A549 (cell line): ENCODE data around the gene MLX.

Experiments used
- BHLHE40 ChIP-seq: IDR thresholded peaks from 2 replicates; pipeline ENCODE4 v1.6.1; 2012; ENCODE audit warnings: low read depth, low read length, inconsistent platforms
- CBX8 ChIP-seq: fragments of 200-600 bp; sonication (generic); IDR thresholded peaks from 2 replicates; pipeline ENCODE4 v1.6.1; 2016
- CTCF ChIP-seq: fragments of >200 bp; sonication (Bioruptor Twin); formaldehyde crosslinking; IDR thresholded peaks from 3 replicates; pipeline ENCODE4 v1.5.1; 2016
- ELK1 ChIP-seq: fragments of 150-350 bp; IDR thresholded peaks from 2 replicates; pipeline ENCODE4 v1.6.1; 2014; ENCODE audit warnings: low read depth, mild to moderate bottlenecking, low read length
- ESRRA ChIP-seq: fragments of 150-350 bp; IDR thresholded peaks from 2 replicates; pipeline ENCODE4 v1.6.1; 2014; ENCODE audit warnings: mild to moderate bottlenecking, low read length, borderline replicate concordance
- FOXS1 ChIP-seq: fragments of 250-450 bp; sonication (Bioruptor Pico); IDR thresholded peaks from 2 replicates; pipeline ENCODE4 v1.5.0; 2020; ENCODE audit warnings: mild to moderate bottlenecking, moderate library complexity
- HOXA7 ChIP-seq: fragments of 250-450 bp; sonication (Bioruptor Pico); IDR thresholded peaks from 2 replicates; pipeline ENCODE4 v1.5.0; 2020; ENCODE audit warnings: mild to moderate bottlenecking, moderate library complexity
- HOXB5 ChIP-seq: fragments of 250-450 bp; sonication (Bioruptor Pico); IDR thresholded peaks from 2 replicates; pipeline ENCODE4 v1.5.0; 2020; ENCODE audit warnings: mild to moderate bottlenecking, moderate library complexity
- MAX ChIP-seq: IDR thresholded peaks from 2 replicates; pipeline ENCODE4 v1.6.1; 2012
- MYC ChIP-seq: IDR thresholded peaks from 2 replicates; pipeline ENCODE4 v1.6.1; 2012; ENCODE audit warnings: mild to moderate bottlenecking, inconsistent platforms, low read length, improper control_type of control experiment, borderline replicate concordance
- POLR2A ChIP-seq: IDR thresholded peaks from 2 replicates; pipeline ENCODE4 v1.6.1; 2012; ENCODE audit warnings: mild to moderate bottlenecking, low read length
- POLR2AphosphoS2 ChIP-seq: conservative IDR thresholded peaks from 2 replicates; pipeline ENCODE4 v1.6.1; 2012; ENCODE audit warnings: low read length, improper control_type of control experiment, inconsistent platforms
- REST ChIP-seq: fragments of 200-600 bp; sonication (generic); IDR thresholded peaks from 2 replicates; pipeline ENCODE4 v1.6.1; 2016; ENCODE audit warnings: antibody characterized with exemption, mild to moderate bottlenecking, moderate library complexity
- USF2 ChIP-seq: fragments of 450-650 bp; IDR thresholded peaks from 2 replicates; pipeline ENCODE4 v1.6.1; 2014; ENCODE audit warnings: antibody characterized with exemption

GRCh38 chr17:42578282-42578869, 11.5 kb downstream of the MLX start:
- TF ChIP-seq CTCF: peak; percentile 86
- no peak; the same call in 1 of the 2 replicates for TF ChIP-seq MAX
- no peak for TF ChIP-seq HOXB5
- no peak for TF ChIP-seq ELK1
- TF ChIP-seq POLR2A: peak; percentile 26; the same call in 1 of the 2 replicates
- no peak for TF ChIP-seq REST
- TF ChIP-seq CBX8: no peak
- TF ChIP-seq HOXA7 (CRISPR knock-in tag): no peak
- no peak for TF ChIP-seq ESRRA
- TF ChIP-seq FOXS1 (CRISPR knock-in tag): no peak
- TF ChIP-seq BHLHE40: no peak
- no peak for TF ChIP-seq USF2
- no peak for TF ChIP-seq POLR2AphosphoS2
- TF ChIP-seq MYC: no peak
